PC-3 (cell line): ENCODE measurements around the gene ZFP36L2. TPM values are rescaled to one million over a fixed set of nuclear protein-coding genes. Genes with fewer than 3 reads are reported as not detected.

Source experiments
- ATAC-seq: fragments of 200-7000 bp; cut with Tn5 transposase; 2 replicates; pipeline ENCODE4 v1.9.1; 2020; ENCODE audit warnings: mild to moderate bottlenecking, moderate library complexity
- BruUV-seq: library from RNA; stranded (reverse); fragments of 400-500 nt; replicated peaks from 2 replicates; lab custom pipeline; 2021; lab: Mats Ljungman, UMichigan
- CTCF ChIA-PET: fragments of 300-600 bp; sonication (Branson Sonifier 250); formaldehyde crosslinking; loops from one replicate; lab custom pipeline; 2022; ENCODE audit warnings: antibody characterized with exemption; lab: Charles Lee
- POLR2A ChIA-PET: fragments of 300-600 bp; sonication (Branson Sonifier 250); formaldehyde crosslinking; loops from one replicate; lab custom pipeline; 2022; ENCODE audit warnings: antibody characterized with exemption; ENCODE audit not compliant: unreplicated experiment; lab: Charles Lee
- DNase-seq: peaks from one replicate; pipeline ENCODE4 v3.0.0-alpha.2; 2015
- H2AFZ ChIP-seq: fragments of 300-600 bp; sonication (generic); 2 replicates; pipeline ENCODE4 v1.6.0; 2016; ENCODE audit warnings: antibody characterized with exemption, low read length
- H3F3A ChIP-seq: fragments of 300-600 bp; sonication (generic); one replicate; pipeline ENCODE4 v1.6.0; 2017; ENCODE audit warnings: antibody characterized with exemption, low read length, control low read depth, mild to moderate bottlenecking; ENCODE audit not compliant: unreplicated experiment
- H3K27ac ChIP-seq: fragments of 300-600 bp; sonication (generic); 2 replicates; pipeline ENCODE4 v1.5.1; 2016; ENCODE audit warnings: mild to moderate bottlenecking, low read length
- H3K27me3 ChIP-seq: fragments of 300-600 bp; sonication (generic); 2 replicates; pipeline ENCODE4 v1.6.1; 2016; ENCODE audit warnings: low read length, mixed read lengths
- H3K36me3 ChIP-seq: fragments of 300-600 bp; sonication (generic); 2 replicates; pipeline ENCODE4 v1.6.1; 2016; ENCODE audit warnings: low read depth, mixed run types, low read length, mixed read lengths
- H3K4me1 ChIP-seq: fragments of 300-600 bp; sonication (generic); 2 replicates; pipeline ENCODE4 v1.5.1; 2016; ENCODE audit warnings: low read length; ENCODE audit not compliant: insufficient read depth
- H3K4me2 ChIP-seq: fragments of 300-600 bp; sonication (generic); 2 replicates; pipeline ENCODE4 v1.6.0; 2016; ENCODE audit warnings: low read length
- H3K4me3 ChIP-seq: fragments of 300-600 bp; sonication (generic); 2 replicates; pipeline ENCODE4 v1.5.1; 2016; ENCODE audit warnings: mild to moderate bottlenecking, low read length, mixed read lengths
- H3K79me2 ChIP-seq: fragments of 300-600 bp; sonication (generic); 2 replicates; pipeline ENCODE4 v1.6.1; 2017; ENCODE audit warnings: low read length, mixed read lengths
- H3K9ac ChIP-seq: fragments of 300-600 bp; sonication (generic); 2 replicates; pipeline ENCODE4 v1.6.0; 2016; ENCODE audit warnings: mild to moderate bottlenecking, low read length
- H3K9me2 ChIP-seq: fragments of 300-600 bp; sonication (generic); replicated peaks from 2 replicates; pipeline ENCODE4 v1.6.1; 2016; ENCODE audit warnings: mixed run types, low read length, mixed read lengths
- H3K9me3 ChIP-seq: fragments of 300-600 bp; sonication (generic); 2 replicates; pipeline ENCODE4 v1.6.1; 2016; ENCODE audit warnings: low read length, mixed read lengths
- H4K20me1 ChIP-seq: fragments of 300-600 bp; sonication (generic); 2 replicates; pipeline ENCODE4 v1.6.1; 2016; ENCODE audit warnings: low read length, mixed read lengths
- CTCF ChIP-seq: fragments of 300-600 bp; sonication (generic); conservative IDR thresholded peaks from 2 replicates; pipeline ENCODE4 v1.5.1; 2017; ENCODE audit warnings: antibody characterized with exemption, low read depth, mild to moderate bottlenecking, low read length
- EZH2 ChIP-seq: fragments of 300-600 bp; sonication (generic); IDR thresholded peaks from one replicate; pipeline ENCODE4 v1.6.1; 2017; ENCODE audit warnings: antibody characterized with exemption, mild to moderate bottlenecking, low read length; ENCODE audit not compliant: unreplicated experiment
- EZH2phosphoT487 ChIP-seq: fragments of 300-600 bp; sonication (generic); IDR thresholded peaks from 2 replicates; pipeline ENCODE4 v1.6.1; 2018; ENCODE audit warnings: mild to moderate bottlenecking, antibody characterized with exemption, low read length, borderline replicate concordance
- intact Hi-C: fragments of 100-400 bp; cut with micrococcal nuclease; formaldehyde crosslinking; loops from 2 replicates; pipeline ENCODE4 v1.9.0; 2023
- total RNA-seq: library from RNA; depleted of rRNA; stranded (reverse); fragments of >200 nt; gene quantifications from 2 replicates; pipeline ENCODE4 v1.2.3, GENCODE V29; 2014

Gene ZFP36L2
- total RNA-seq, 1 experiment from 2014 or later, result 14.8 TPM

GRCh38 chr2:43185146-43185545, 41.3 kb downstream of the ZFP36L2 start:
- CTCF ChIA-PET, result no interaction called here

GRCh38 chr2:43184339-43184895, 42.0 kb downstream of the ZFP36L2 start:
- no TSS peak for BruUV-seq
- Histone ChIP-seq H2AFZ (no peak overlapping the region), H3K9me3 (no peaks in the 10 kb centered on the region), H3K36me3 (no peaks in the 10 kb centered on the region), H3K4me2 (peak overlapping the region; percentile 13), H3K9ac (peak overlapping the region; percentile 34), H4K20me1 (no peaks in the 10 kb centered on the region), H3K4me1 (peaks cover 37% of the 10 kb centered on the region), H3K79me2 (no peaks in the 10 kb centered on the region), H3K4me3 (no peak overlapping the region), H3K27me3 (no peaks in the 10 kb centered on the region), H3K27ac (peak overlapping the region; percentile 81), H3F3A (no peaks in the 10 kb centered on the region), H3K9me2 (no peaks in the 10 kb centered on the region)
- peak; percentile 96 for DNase-seq
- intact Hi-C loops, result no loop called here
- TF ChIP-seq EZH2phosphoT487, result no peak
- no peak for TF ChIP-seq EZH2
- no peak for TF ChIP-seq CTCF
- ChIA-PET CTCF (no interaction called here), POLR2A (no interaction called here)
- peak; percentile 87 for ATAC-seq

More at GRCh38 chr2:43185146-43185545, 41.3 kb downstream of the ZFP36L2 start:
- H3K4me2 ChIP-seq, result peak overlapping the region; percentile 4
- H3K4me1 ChIP-seq, result peaks cover 32% of the 10 kb centered on the region
- no peak overlapping the region for H2AFZ ChIP-seq
- H3K9me2 ChIP-seq, result no peaks in the 10 kb centered on the region
- H3K27ac ChIP-seq, result peak overlapping the region; percentile 81
- no peak for DNase-seq
- no peaks in the 10 kb centered on the region for H3F3A ChIP-seq
- H3K9ac ChIP-seq, result peak overlapping the region; percentile 34; the same call in 1 of the 2 replicates
- H3K9me3 ChIP-seq, result no peaks in the 10 kb centered on the region
- H3K27me3 ChIP-seq, result no peaks in the 10 kb centered on the region
- H3K4me3 ChIP-seq, result no peak overlapping the region
- H4K20me1 ChIP-seq, result no peaks in the 10 kb centered on the region
- intact Hi-C loops, result no loop called here
- no TSS peak for BruUV-seq
- no peak for TF ChIP-seq EZH2
- no peak for TF ChIP-seq CTCF
- no peak for TF ChIP-seq EZH2phosphoT487
- POLR2A ChIA-PET, result no interaction called here
- no peaks in the 10 kb centered on the region for H3K79me2 ChIP-seq
- ATAC-seq, result no peak
- H3K36me3 ChIP-seq, result no peaks in the 10 kb centered on the region

- Histone ChIP-seq H3K9ac (peak overlapping the region; percentile 5; the same call in 1 of the 2 replicates), H3K36me3 (no peaks in the 10 kb centered on the region), H3K27me3 (no peaks in the 10 kb centered on the region), H3K9me2 (no peaks in the 10 kb centered on the region), H3K4me2 (0 out of 2 replicates have a peak overlapping the region, but pooled peaks have one; percentile 13), H3K27ac (peak overlapping the region; percentile 64), H3K9me3 (no peaks in the 10 kb centered on the region), H3K79me2 (no peaks in the 10 kb centered on the region), H3F3A (no peaks in the 10 kb centered on the region), H3K4me3 (no peak overlapping the region), H3K4me1 (peaks cover 42% of the 10 kb centered on the region), H4K20me1 (no peaks in the 10 kb centered on the region), H2AFZ (no peak overlapping the region)
- DNase-seq (no peak), ATAC-seq (no peak)
- POLR2A ChIA-PET, result no interaction called here
- CTCF ChIA-PET, result no interaction called here
- no TSS peak for BruUV-seq
- intact Hi-C loops, result no loop called here
- no peak for TF ChIP-seq CTCF
- no peak for TF ChIP-seq EZH2phosphoT487
- no peak for TF ChIP-seq EZH2
Observed at GRCh38 chr2:43183743-43184142, 42.7 kb downstream of the ZFP36L2 start.
